GM18505 (cell line): ENCODE measurements around the gene EDEM1.

Experiments used
- ATAC-seq: cut with Tn5 transposase; IDR thresholded peaks from one replicate; pipeline ENCODE4 v1.9.1; 2021; ENCODE audit not compliant: unreplicated experiment
- POLR2A ChIP-seq: IDR thresholded peaks from 4 replicates; pipeline ENCODE4 v1.6.1; 2011; ENCODE audit warnings: borderline replicate concordance; ENCODE audit not compliant: insufficient read depth, insufficient read length; ENCODE audit errors: extremely low read depth

The EDEM1 gene

DNA sequence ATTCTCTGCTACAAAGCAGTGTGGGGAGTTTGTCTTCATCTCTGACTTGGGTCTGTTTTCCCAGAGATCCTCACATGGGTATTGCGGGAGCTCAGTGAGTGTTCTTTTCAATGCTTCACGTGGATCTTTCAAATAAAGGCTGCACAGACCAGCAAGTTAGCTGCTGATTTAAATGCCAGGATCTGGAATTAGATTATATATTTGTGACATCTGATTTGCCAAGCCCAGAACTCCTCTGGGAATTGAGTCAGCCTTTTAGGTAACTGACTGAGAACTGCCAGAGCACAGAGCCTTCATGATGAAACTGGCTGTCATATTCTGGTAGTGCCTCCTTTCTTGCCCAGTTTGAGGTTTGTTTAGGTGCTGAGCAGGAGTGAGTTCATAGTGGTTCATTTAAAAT, 14.7 kb downstream of the EDEM1 start:
- no peak for TF ChIP-seq POLR2A
- no peak for ATAC-seq

DNA sequence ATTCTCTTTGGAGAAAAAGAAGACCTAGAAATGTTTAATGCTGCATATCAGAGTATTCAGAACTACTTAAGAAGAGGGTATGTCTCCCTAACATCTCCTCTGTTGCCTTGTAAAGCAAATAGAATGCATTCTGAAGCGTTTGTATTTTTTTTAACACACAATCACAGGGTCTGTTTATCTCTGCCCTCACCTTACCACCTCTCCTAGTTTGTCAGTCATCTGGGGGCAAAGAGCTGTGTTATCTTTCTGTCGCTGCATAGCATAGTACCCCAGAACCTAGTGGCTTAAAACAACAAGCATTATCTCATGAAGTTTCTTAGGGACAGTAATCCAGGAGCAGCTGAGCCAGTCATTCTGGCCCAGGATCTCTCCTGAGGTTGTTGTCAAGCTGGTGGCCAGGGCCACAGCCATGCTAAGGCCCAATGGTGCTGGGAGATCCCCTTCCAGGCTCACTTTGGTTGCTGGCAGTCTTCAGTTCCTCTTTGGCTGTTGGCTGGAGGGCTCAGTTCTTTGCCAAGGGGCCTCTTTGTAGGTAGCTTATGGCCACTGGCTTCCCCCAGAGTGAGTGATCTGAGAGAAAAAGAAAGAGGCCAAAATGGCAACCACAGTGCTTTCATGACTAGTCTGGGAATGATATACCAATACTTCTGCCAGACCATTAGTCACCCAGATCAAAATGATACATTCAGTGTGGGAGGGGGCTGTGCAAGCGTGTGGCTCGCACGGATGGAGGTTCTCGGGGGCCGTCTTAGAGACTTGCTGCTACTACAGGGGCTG, 17.8 kb downstream of the EDEM1 start:
- ATAC-seq: peak; percentile 99
- TF ChIP-seq POLR2A: no peak

GRCh38 chr3:5210926-5211325, 23.4 kb downstream of the EDEM1 start:
- no peak for ATAC-seq
- no peak for TF ChIP-seq POLR2A

DNA sequence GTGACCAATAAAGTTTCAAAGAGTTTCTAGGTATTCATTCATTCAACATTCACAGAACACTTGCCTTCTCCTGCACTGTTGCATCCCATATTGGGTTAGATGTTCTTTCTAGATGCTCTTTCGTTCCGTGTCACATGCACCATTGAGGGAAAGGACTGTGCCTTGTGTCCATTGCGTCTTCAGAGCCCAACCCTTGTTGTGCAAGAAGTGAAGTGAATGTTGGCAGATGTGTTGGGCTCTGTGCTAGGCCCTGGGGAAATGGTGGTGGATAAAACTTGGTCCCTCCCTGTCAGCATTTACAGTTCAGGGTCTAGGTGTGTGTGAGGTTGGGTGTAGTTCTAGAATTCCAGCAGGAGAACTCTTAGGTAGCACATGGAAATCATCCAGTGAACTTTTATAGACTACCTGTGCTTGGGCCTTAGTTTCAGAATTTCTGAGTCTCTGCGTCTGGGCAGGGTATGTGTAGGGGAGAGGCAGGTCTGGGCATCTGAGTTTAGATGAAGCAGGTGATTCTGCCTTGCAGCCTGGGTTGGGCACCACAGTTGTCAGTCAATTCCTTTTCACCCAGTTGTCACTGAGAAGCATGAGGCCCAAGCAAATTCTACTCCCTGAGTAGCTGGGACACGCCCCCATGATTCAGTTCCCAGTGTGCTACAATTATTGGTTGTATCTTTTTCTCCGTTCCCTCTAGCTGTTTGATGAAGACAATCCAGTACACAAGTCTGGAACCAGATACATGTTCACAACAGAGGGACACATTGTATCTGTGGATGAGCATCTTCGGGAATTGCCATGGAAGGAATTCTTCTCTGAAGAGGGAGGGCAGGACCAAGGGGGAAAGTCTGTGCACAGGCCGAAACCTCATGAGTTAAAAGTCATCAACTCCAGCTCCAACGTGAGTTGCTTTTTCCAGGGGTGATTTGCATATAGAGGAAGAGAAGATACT, 25.4 kb downstream of the EDEM1 start:
- TF ChIP-seq POLR2A: no peak
- ATAC-seq: no peak

- no peak for ATAC-seq
These were observed 26.1 kb downstream of the EDEM1 start for GRCh38 chr3:5213574-5213966.

DNA sequence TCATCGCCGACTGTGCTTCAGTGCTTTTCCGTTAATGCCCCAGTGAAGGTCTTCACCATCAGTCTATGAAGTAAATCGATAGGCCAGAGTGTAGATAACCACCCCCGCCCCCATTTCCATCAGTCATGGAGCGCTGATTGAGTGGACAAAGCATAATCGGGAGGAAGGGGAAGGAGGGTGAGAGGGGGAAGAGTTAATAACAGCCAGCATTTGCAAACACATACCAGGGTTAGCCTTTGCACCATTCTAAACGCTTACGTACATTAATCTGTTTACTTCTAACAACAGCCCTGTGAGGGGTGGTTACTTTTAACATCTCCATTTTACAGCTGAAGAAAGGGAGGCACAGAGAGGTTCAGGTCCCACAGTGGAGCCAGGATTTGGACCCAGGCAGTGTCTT, 26.8 kb downstream of the EDEM1 start:
- no peak for TF ChIP-seq POLR2A
- ATAC-seq: no peak

More at GRCh38 chr3:5213574-5213966, 26.1 kb downstream of the EDEM1 start:
- no peak for TF ChIP-seq POLR2A

GRCh38 chr3:5217824-5218595, 30.5 kb downstream of the EDEM1 start:
- no peak for ATAC-seq
- TF ChIP-seq POLR2A: no peak

- no peak for ATAC-seq
- TF ChIP-seq POLR2A: no peak
These were observed 31.3 kb downstream of the EDEM1 start for GRCh38 chr3:5218815-5219214.

DNA sequence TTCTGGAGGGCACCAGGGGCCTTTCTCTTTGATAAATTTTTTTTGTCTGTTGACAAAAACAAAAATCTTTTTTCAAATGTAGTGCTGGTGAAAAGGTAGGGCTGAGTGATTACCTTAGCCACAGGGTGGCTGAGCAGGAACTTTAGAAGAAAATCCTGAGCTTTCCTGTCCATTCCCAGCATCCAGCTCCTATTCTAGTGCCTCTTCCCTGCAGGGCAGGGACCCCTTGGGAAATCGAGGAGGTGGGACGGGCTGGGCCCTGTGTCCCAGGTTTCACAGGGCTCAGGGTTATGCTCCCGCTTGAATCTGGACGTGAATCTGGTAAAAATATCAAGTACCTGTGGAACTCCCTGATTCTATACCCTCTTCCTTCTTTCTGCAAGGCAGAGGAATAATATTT, 31.7 kb downstream of the EDEM1 start:
- no peak for ATAC-seq
- no peak for TF ChIP-seq POLR2A

DNA sequence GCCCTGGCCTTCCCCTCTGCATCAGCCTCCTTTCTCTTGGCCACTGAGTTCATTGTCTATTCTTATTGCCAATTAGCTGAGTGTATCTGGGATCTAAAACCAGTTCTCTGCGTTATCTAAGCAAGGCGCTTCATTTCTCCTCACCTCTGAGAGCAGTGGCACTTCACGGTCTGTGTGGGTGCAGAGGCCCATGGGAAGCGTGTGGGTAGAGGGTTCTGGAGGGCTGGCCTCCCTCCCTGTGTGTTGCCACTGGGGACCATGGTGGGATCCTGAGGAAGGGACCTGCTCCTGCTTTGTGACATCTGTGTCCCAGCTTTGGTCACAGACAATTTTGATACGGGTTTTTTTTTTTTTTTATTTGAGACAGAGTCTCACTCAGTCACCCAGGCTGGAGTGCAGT, 32.7 kb downstream of the EDEM1 start:
- no peak for TF ChIP-seq POLR2A
- ATAC-seq: no peak

DNA sequence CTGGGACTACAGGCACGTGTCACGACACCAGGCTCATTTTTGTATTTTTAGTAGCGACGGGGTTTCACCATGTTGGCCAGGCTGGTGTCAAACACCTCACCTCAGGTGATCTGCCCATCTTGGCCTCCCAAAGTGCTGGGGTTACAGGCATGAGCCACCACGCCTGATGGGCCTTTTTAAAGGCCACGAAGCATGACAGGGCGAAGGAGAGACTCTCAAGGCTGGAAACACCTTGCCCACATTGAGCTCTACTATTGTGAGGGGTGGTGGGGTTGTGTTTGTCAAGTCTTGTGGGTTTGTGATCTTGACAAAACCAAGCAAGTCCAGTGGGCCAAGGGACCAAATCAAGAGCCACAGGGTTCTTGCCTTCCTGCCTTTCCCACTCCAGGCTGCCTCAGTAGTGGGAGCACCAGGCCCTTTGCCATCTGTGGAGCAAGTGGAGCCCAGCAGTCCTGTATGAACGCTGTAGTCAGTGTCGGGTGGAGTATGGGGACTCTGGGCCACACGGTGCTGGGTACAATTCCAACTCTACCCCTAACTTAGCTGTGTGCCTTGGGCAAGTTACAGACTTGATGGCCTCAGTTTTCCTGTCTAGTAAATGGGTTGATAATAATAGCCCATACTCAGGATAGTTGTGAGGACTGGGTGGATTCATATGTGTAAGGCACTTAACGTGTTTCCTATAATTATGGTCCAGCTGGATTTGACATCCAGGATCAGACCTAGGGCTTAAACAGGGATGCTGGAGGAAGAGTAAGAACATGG, 33.3 kb downstream of the EDEM1 start:
- no peak for TF ChIP-seq POLR2A
- no peak for ATAC-seq

DNA sequence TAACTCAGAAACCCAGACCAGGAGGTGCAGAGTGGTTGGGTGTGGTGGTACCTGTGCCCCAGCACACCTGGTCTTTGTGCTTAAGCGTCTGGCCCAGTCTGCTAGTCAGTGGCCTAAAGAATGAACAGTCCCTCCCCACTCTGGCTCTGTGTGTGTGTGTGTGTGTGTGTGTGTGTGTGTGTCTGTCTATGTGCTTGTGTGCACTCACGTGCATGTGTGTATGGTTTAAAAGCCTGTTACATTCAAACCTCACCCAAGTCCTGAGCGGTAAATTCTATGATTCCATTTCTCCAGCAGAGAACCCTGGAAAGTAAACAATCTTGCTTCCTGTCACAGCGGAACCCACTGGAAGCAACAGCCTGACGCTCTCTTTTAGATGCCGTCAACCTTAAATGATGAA, 34.2 kb downstream of the EDEM1 start:
- ATAC-seq: no peak
- TF ChIP-seq POLR2A: no peak
